Activated T-cell treated with anti-CD3 and anti-CD28 coated beads for 48 hours (primary cell): ENCODE results near the gene DIPK1A.
"Not testable (repeated sequence)": the region's sequence is repeated elsewhere in the genome, so short reads cannot be mapped to it uniquely, and the experiment has no call there.

Experiments used
- DNase-seq: peaks from one replicate; pipeline ENCODE4 v3.0.0-alpha.2; 2020; ENCODE audit warnings: low read depth

DIPK1A gene

DNA sequence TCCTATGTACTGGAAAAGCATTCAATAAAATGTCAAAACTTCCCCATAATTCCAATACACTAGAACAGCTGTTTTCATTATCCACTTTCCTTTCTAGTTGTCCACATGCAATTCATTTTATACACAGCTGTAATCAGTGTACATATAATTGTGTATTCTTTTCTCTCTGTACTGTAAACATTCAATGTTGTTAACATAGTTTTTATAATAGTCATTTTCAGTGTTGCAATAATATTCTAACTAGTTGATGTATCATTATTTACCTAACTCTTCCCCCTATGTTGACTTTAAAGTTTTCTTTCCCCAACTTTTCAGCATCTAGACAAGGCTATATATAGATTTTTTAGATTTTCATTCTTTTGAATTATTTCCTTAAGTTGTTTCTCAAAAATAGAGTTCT, 44.4 kb downstream of the DIPK1A start:
- DNase-seq, result no peak

DNA sequence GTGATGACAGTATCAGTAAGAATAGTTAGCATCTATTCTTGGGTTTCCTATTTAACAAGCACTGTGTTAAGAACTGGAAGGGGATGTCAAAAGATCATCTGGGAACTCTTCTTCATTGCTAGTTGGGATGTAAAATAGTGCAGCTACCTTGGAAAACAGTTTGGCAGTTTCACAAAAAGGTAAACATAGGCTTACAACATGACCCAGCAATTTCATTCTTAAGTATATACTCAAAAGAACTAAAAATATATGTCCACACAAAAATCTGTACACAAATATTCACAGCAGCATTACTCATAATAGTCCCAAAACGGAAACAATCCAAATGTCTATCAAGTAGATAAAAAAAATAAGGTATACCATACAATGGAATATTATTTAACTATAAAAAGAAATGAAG, 45.7 kb downstream of the DIPK1A start:
- DNase-seq, result no peak

DNA sequence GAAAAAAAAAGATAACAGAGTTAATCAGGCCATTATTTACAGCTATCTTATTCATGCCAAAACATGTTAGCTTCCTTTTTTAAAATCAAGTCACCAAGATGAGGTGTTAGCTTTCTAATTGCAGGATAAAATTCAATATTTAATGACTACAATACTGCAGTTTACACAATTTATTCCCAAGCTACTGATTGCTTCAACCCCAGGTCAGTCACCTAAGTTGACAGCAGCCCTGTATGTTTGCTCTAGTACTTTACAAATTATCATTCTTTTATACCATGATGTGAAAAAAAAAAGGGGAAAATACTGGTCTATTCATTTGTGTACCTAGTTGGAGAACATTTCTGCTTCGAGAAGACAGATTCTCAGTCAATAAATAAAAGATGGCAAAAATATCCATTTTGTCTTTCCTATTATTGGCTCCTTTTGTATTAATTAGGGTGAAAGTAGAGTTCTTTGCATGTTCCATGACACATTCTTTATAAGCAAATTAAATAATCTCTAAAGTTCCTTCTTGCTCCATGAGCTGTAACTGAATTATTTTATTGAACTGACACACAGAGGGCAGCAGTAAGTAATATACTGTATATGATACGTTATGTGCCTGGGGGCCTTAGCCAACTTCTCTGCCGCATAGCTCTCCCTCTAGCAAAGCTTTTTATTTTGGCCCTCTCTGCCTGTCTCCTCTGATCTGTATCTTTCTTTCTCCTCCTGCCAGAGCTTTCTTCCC, 48.0 kb downstream of the DIPK1A start:
- DNase-seq, result no peak

DNA sequence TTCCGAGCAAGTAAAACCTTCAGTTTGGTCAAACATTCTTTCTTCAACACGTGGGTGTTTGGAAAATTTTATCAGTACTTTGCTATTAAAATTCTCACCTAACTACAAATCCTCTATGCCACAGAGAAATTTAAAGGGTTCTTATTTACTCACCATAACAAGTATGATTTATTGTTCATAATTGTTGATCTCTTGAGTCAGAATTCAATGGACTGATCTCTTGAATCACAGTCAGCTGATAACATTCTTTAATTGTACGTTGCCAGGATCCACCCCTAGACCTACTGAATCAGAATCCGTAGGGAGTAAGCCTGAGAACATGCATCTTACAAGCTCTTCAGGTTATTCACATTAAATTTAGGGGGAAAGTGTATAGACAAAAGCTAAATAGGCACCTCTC, 51.2 kb downstream of the DIPK1A start:
- DNase-seq, result no peak

DNA sequence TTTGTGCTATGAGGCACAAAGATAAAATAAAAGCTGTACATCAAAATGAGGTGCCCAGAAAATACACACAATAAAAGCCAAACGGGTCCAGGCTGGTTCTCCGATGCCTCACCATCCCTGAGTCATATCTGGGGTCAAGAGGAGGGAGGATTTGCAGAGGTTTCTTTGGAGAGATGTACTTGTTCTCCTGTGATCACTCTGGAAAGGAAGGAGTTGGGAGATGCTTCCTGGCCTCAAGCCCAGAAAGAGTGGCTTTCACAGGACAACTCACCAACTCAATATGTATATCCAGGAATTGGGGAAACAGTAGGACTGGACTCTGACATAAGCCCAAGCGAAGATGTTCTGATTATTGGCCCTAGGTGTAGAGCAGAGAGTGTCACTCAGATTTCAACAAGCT, 51.9 kb downstream of the DIPK1A start:
- DNase-seq, result no peak

DNA sequence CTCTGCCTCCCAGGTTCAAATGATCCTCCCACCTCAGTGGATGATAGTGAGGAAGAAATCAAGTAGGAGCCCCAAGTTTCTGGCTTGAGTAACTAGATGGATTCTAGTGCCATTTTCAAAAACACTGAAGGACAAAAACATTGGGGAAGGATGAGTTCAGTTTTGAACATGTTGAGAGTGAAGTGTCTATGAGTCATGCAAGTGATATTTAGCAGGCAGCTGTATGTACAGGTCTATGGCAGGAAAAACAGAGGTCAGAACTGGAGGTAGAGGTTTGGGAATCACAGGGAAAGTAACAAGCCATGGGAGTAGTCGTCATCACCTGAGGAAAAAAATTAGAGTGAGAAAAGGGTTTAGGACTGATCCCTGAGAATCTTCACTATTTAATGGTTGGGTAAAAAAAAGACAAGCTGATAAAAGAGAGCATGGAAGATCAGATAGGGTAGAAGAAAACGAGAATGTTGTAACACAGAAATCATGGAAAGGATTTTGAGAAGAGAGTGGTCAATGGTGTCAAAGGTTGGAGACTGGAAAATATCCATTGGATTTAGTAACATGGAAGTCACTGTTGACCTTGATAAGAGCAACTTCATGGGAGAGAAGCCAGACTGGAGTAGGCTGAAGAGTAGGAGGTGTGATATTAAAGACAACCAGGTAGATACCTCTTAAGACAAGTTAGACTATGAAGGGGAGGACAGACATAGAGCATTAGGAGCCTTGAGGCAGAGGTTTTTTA, 53.1 kb downstream of the DIPK1A start:
- DNase-seq, result no peak

DNA sequence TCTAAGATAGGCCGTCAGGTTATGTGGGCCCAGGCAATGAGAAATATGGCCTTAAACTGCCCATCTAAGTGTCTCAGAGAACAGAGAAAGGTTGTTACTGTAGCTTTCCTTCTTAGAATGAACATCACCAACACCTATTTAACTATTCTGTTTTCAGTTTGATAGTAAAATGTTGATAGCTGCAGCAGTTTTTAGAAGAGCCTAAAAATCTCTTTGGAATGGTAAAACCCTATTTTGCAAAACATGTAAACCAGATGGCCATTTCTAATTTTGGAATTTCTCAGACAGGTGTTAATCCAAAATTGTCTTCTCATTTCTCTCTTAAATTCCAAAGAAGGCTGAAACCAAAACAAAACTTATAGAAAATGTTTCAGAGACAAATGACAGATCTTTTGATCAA, 57.5 kb downstream of the DIPK1A start:
- DNase-seq, result no peak

DNA sequence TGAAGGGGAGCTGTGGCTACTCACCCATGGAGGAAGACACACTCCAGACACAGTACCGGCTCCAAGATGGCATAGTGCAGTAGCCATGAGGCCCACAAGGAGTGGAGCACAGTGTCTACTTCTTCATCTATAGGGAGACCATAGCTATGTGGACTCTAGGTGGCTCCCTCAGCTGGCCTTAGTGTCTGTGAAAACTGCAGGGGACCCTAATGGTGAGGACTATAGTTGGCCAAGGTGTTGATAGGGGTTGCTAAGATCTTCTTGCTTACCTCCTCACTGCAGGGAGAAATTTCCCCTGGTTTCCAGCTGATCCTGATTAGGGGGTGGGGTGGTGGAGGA, 58.9 kb downstream of the DIPK1A start:
- DNase-seq, result no peak

DNA sequence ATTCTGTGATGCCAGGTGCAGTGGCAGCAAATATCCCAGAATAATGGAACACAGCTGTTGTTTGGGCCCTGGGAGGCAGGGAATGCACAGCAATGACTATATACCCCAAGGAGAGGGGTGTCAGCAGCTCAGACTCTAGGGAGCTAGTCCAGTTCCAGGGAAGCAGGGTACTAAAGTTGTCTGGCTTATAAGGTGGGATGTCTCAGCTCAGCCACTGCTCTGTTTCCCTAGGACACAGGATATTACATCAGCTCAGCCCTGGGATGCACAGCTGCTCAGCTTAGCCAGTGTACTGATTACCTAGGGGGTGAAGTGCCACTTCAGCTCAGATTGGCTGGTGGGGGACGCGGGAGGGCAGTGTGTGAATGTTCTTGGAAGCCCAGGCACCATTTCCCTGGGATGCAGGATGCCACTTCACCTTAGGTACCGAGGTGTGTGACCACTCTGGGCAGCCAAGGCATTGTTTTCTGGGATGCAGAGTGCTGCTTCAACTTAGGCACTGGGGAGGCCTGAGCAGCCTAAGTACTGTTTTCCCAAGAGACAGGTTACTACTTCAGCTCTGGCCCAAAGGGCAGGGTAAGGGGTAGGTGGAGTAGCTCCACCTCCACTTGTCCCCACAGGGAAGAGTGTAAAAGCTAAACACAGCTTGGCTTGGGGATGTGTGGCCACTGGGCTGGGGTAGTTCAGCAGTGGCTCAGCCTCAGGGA, 59.4 kb downstream of the DIPK1A start:
- no peak for DNase-seq

DNA sequence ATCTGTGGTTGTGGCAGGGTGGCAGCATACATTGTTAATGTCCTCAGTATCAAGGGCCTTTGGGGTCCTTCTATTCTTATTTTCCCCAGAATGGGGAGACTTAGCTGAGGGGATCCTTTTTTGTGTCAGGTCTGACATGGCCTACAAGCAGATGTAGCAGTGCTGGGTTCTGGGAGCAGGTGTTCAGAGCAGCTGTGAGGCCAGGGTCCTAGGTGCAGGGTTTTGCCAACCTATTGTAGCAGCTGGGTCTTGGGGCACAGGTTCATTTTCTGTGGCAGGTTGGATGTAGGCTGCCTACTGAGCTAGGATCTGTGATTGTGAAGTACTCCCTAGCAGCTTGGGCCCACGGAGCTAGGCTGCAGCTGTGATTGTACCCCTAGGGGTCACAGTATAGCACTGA, 60.1 kb downstream of the DIPK1A start:
- no peak for DNase-seq

DNA sequence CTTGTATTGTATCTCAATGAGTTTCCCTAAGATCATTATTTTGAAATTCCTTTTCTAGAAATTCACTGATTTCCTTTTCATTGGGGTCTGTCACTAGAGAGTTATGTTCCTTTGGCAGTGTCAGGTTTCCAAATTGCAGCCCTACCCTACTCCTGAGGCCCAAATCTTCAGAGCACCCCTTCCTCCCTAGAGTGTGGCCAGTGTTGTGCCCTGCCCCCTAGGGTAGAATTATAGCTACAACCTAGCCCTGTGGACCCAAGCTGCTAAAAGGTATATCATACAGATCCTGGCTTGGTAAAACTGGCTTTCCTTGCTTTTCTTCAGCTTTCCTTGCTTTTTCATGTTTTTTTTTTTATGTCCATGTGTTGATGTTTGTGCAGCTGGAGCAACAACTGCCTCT, 60.7 kb downstream of the DIPK1A start:
- DNase-seq, result no peak

DNA sequence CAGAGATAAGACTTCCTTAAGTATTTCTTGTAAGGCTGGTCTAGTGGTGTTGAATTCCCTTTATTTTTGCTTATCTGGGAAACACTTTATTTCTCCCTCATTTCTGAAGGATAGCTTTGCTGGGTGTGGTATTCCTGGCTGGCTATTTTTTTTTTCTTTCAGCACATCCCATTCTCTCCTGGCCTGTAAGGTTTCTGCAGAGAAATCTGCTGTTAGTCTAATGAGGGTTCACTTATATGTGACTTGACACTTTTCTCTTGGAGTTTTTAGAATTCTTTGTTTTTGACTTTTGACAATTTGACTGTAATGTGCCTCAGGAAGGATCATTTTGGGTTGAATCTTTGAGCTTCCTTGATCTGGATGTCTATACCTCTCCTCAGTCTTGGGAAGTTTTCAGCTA, 61.5 kb downstream of the DIPK1A start:
- DNase-seq, result no peak

DNA sequence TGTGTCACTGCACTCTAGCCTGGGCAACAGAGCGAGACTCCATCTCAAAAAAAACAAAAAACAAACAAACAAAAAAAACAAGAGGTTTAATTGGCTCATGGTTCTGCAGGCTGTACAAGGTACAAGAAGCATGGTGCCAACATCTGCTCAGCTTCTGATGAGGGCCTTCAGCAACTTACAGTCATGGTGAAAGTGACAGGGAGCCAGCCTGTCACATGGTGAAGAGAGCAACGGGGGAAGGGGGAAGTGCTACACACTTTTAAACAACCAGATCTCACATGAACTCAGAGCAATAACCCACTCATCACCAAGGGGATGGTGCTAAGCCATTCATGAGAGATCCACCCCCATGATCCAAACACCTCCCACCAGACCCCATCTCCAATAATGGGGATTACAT, 63.2 kb downstream of the DIPK1A start:
- not testable (repeated sequence) for DNase-seq

DNA sequence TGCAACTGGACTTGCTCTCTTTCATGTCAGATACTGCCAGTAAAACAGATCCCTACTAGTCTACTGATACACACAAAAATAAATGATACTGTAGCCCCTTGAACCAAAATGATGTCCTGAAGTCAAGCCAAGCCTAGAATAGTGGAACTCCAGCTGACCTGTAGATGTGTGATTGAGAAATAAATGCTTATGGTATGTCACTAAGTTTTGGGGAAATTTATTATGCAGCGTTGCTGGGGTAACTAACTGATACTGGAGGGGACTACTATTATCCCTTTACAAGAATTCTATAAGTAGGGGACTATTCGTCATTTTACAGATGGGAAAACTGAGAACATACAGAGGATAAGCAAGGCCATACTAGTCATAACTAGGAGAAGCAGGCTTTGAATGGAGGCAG, 73.8 kb downstream of the DIPK1A start:
- no peak for DNase-seq

DNA sequence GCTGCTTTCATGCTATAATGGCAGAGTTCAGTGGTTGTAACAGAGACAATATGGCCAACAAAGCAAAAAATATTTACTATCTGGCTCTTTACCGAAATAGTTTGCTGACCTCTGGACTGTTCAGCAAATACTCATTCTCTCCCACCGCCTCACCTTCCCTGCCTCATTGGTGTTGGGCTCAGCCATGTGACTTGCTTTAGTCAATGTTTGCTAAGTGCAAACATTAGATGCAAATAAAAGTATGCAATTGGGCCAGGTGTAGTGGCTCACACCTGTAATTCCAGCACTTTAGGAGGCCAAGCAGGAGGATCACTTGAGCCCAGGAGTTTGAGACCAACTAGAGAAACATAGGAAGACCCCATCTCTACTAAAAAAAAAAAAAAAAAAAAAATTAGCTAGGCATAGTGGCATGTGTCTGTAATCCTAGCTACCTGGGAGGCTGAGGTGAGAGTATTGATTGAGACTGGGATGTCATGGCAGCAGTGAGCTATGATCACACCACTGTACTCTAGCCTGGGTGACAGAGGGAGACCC, 74.3 kb downstream of the DIPK1A start:
- no peak for DNase-seq

DNA sequence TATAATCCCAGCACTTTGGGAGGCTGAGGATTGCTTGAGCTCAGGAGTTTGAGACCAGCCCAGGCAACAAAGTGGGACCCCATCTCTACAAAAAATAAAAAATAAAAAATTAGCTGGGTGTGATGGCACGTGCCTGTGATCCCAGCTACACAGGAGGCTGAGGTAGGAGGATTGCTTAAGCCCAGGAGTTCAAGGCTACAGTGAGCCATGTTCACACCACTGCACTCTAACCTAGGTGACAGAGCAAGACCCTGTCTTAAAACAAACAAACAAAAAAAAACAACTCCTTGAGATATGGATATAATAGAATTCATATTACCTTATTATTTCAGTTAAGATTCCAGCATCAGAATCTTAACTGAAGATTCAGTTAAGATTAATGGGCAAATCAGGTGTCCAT, 77.1 kb downstream of the DIPK1A start:
- no peak for DNase-seq

DNA sequence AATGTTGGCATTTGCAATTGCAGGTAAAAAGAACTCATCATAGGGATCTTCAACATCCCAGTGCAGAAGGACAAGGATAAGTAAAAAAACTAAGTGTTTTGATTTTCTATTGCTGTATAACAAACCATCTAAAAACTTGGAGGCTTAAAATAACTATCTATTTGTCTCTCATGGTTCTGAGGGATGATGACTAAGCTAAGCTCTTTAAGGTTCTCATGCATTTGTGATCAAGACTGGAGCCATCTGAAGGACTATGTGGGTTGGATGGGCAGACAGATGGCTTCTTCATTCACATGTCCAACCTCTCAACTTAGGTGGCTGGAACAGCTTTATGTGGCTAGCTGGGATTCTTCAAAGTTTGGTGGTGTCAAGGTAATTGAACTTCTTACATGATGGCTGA, 78.0 kb downstream of the DIPK1A start:
- DNase-seq, result no peak

DNA sequence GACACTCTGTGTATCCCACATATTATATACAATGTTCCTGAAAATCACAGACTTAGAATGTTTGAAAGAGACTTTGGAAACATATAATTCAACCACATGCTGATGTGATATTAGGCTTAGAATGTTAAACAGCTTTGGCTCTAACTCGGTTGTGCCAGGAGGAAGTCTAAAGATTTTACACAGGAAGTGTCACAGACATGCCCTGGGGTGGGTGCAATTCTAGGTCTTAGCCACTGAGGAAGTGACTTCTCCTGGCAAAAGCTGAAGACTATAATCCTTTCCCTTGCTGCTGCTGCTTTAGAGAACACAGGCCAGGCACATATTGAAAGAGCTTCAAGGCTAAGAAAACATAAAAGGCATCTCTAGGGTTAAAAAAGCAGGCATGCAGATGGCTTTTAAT, 78.4 kb downstream of the DIPK1A start:
- peak; percentile 5 for DNase-seq

DNA sequence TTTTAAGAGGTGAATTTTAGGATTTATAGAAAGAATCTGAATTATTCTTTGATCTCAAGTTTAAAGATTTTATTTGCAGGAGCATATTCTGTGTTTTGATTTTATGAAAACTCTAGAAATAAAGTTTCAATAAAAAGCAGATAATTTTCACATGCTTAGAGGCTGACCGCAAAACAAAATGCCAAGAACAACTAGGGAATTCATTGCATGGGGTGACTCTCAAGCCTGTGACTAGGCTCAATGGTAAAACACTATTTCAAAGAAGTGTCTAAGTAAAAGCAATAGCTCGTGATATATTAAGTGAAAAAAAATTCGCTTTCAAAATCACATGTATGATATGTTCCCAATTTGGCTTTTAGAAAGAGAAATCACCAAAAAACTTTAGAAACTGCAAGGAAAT, 79.9 kb downstream of the DIPK1A start:
- DNase-seq, result no peak

DNA sequence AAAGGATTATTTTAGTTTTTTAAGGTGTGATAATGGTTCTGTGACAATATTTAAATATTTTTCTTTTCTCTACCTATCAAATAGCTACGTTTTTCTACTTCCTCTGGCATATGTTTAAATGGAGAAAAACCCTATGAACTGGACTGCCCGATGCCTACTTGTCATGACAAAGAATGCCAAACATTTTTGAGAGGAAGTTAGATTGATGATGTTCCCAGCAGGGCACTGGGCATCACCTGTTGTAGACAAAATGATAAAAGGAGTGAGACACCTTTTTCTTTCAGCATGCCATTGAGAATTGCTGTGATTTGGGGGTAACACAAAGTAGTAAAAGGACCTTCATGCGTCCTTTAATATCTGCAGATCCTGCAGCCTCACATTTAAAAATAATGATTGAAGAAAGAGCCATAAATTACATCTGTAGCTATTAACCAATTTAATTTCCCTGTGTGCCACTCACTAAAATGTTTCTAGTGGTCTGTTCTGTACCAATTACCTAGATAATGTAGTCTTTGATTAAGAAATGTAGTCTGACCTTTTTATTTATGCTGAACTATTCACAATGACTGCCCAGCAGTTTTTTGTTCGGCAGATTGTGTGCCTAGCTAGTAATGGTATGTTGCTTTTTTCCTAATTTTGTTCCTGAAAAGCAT, 81.8 kb downstream of the DIPK1A start:
- DNase-seq, result no peak

DNA sequence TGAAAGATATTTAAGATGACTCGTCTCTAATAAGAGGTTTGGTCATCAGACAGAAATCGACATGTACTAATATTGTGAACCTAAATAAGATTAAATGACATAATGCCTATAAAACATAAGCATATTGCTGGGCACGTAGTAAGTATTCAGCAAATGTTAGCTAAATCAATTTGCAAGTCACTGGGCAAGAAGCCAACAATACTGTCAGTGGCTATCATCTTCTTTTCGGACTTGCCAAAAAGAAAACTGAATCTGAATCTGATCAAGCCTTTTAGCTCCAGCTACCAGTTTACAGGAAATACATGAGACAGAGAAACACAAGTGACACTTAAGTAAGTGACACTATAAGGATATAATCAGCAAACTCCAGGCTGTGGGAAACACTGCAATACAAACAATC, 83.5 kb downstream of the DIPK1A start:
- DNase-seq, result no peak

DNA sequence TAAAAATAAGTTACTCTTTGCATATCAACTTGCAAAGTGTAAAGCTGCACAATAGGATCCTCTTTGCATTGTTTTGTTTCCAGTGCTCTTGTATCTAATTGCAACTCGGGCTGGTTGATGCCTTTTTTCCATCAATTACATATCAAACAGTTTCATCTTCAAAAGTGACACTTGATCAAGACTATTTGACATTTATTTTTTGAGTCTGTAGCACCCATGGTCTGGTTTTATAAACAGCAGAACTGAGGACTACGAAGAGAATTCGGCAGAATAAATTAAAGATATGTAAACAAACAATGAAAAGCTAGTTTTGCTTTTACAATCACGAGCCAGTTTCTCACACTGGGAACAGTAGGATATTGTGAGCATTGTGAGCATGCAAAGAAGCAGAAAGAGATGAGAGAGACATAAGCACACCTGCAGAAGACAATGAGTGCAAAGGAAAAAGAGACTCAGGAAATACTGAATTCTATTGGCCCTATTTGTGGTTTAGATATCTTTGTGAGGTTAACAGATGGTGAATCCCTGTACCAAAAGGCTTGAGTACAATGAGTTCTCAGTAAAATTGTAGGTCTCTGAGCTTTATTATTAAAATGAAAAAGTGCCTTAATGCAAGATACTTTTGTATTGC, 84.1 kb downstream of the DIPK1A start:
- no peak for DNase-seq
